Glutamatergic neuron (in vitro differentiated cells): Measurements from ENCODE around the gene SYT6. TPM values are rescaled to one million over a fixed set of nuclear protein-coding genes. Genes with fewer than 3 reads are reported as not detected.

ENCODE experiments used
- DNase-seq: peaks from one replicate; pipeline ENCODE4 v3.0.0; 2022
- H3K27ac Mint-ChIP-seq: one replicate; pipeline ENCODE4 v1.8.0; 2020; ENCODE audit warnings: mild to moderate bottlenecking, mixed read lengths, inconsistent platforms; ENCODE audit not compliant: unreplicated experiment
- H3K27me3 Mint-ChIP-seq: one replicate; pipeline ENCODE4 v1.8.0; 2020; ENCODE audit warnings: mild to moderate bottlenecking, moderate library complexity, mixed read lengths, inconsistent platforms; ENCODE audit not compliant: unreplicated experiment
- H3K36me3 Mint-ChIP-seq: one replicate; pipeline ENCODE4 v1.8.0; 2020; ENCODE audit warnings: mild to moderate bottlenecking, mixed read lengths, inconsistent platforms; ENCODE audit not compliant: unreplicated experiment
- H3K4me1 Mint-ChIP-seq: one replicate; pipeline ENCODE4 v1.8.0; 2020; ENCODE audit warnings: mild to moderate bottlenecking, low read depth, mixed read lengths, inconsistent platforms; ENCODE audit not compliant: unreplicated experiment
- H3K4me3 Mint-ChIP-seq: one replicate; pipeline ENCODE4 v1.8.0; 2020; ENCODE audit warnings: mild to moderate bottlenecking, mixed read lengths, inconsistent platforms; ENCODE audit not compliant: unreplicated experiment
- H3K9me3 Mint-ChIP-seq: one replicate; pipeline ENCODE4 v1.8.0; 2020; ENCODE audit warnings: mild to moderate bottlenecking, moderate library complexity, mixed read lengths, inconsistent platforms; ENCODE audit not compliant: unreplicated experiment
- total RNA-seq: library from RNA; stranded (reverse); fragmentation: NEBNext Ultra II Directional; extraction: Animal tissue kit (Norgen Biotek cat#: 25700); gene quantifications from one replicate; pipeline ENCODE4 v1.2.1, GENCODE V29; 2021; ENCODE audit not compliant: unreplicated experiment
- TF ChIP-seq, protein P1 (sequence below): fragments of 200-600 bp; sonication (generic); IDR thresholded peaks from one replicate; pipeline ENCODE4 v1.5.0; 2021; ENCODE audit not compliant: partially characterized antibody, unreplicated experiment

Gene SYT6
- total RNA-seq, 1 donor from 2014 or later: 11.1 TPM

DNA sequence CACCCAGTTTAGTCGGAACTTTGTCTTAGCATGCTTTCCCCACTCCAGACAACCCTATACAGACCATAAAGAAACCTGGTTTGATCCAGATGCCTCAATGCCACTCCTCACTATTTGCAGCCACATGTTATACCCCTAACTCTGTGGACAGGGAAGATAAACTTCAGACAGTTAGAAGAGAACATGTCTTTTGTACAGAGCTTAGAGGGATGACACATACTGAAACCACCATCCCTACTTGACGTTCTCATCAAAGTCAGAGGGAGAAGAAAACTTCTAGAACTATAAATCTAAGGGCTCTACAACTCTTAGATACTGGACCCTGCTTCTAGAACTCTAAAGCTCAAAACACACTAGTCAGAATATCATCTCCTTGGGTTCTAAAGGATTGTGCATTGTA is 3.7 kb downstream of the SYT6 start:
- Mint-ChIP-seq H3K4me1 (peaks cover 21% of the 10 kb centered on the region), H3K27ac (no peak overlapping the region), H3K9me3 (peaks cover 7% of the 10 kb centered on the region), H3K27me3 (peaks cover 13% of the 10 kb centered on the region), H3K4me3 (no peak overlapping the region), H3K36me3 (no peaks in the 10 kb centered on the region)
- TF ChIP-seq, protein P1, sequence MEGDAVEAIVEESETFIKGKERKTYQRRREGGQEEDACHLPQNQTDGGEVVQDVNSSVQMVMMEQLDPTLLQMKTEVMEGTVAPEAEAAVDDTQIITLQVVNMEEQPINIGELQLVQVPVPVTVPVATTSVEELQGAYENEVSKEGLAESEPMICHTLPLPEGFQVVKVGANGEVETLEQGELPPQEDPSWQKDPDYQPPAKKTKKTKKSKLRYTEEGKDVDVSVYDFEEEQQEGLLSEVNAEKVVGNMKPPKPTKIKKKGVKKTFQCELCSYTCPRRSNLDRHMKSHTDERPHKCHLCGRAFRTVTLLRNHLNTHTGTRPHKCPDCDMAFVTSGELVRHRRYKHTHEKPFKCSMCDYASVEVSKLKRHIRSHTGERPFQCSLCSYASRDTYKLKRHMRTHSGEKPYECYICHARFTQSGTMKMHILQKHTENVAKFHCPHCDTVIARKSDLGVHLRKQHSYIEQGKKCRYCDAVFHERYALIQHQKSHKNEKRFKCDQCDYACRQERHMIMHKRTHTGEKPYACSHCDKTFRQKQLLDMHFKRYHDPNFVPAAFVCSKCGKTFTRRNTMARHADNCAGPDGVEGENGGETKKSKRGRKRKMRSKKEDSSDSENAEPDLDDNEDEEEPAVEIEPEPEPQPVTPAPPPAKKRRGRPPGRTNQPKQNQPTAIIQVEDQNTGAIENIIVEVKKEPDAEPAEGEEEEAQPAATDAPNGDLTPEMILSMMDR: no peak
- DNase-seq: no peak

DNA sequence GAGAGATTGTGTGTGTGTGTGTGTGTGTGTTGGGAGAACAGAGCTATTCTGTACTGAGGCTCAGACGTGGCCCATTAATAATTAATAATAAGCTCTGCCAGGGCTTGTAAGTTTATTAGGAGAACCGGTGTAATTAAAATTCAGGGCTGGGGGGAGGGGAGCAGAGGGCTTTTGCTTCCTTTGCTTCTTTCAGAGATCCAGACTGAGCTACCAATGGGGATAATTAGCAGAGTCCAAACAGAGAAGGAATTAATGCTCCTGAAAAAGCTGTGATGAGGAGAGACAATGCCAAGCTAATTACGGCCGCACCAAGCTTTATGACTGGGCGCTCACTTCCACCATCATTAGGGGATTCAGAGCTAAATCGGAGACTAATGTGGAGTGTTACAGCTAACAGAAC is 4.5 kb downstream of the SYT6 start:
- no peak overlapping the region for H3K27ac Mint-ChIP-seq
- H3K4me1 Mint-ChIP-seq: peaks cover 17% of the 10 kb centered on the region
- TF ChIP-seq, protein P1: no peak
- peaks cover 7% of the 10 kb centered on the region for H3K9me3 Mint-ChIP-seq
- peaks cover 13% of the 10 kb centered on the region for H3K27me3 Mint-ChIP-seq
- H3K4me3 Mint-ChIP-seq: peak overlapping the region; percentile 32
- no peak for DNase-seq
- H3K36me3 Mint-ChIP-seq: no peaks in the 10 kb centered on the region

DNA sequence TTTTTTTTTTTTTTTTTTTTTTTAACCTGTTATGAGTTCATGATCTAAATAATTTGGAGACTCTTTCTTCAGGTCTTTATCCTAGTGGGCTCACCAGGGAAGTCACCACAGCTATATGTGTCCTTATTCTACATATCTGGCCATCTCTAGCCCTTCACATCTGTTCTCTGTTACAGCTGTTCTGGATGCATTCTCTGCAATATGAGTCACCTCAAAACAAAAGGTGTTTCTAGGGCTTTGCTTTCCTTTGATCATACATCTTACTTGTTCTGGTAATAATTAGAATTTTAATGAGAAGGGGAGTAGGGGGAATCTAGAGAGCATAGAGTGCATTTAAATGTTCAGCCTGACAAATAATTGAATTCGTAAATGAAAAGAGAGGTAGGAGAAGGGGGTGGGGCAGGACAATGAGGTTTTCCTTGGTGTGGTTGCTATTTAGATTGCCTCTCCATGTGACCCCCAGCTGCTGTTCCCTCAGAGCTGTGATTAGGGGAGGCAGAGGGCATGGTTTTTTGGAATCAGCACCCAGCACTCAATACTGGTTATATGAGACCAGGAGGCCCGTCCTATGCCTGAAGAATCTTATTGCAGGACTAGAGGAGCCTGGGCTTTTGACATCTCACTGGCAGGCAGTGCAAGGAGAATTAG is 8.0 kb downstream of the SYT6 start:
- Mint-ChIP-seq H3K4me3 (peak overlapping the region; percentile 57), H3K27ac (no peak overlapping the region), H3K4me1 (peaks cover 14% of the 10 kb centered on the region), H3K9me3 (peaks cover 2% of the 10 kb centered on the region), H3K36me3 (no peaks in the 10 kb centered on the region), H3K27me3 (no peaks in the 10 kb centered on the region)
- TF ChIP-seq, protein P1: no peak
- DNase-seq: no peak

DNA sequence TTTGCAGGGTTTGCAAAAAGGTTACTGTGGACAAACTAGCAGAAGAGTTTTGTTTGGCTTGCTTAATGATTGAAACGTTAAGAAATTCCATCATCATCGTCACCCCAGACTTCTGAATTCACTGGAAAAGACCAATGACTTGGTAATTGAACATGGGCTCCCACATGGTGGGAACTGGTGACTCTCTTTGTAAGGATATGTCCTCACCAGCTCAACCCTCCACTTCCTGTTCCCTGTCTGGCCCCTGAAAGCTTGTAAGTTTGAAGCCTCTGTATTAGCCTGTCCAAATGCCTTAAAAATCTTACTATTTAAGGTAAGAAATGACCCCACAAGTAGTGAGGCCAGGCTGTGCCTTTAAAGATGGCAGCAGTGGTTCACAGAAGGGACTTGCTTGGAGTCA is 9.7 kb downstream of the SYT6 start:
- no peak overlapping the region for H3K4me3 Mint-ChIP-seq
- H3K4me1 Mint-ChIP-seq: peaks cover 10% of the 10 kb centered on the region
- DNase-seq: no peak
- TF ChIP-seq, protein P1: no peak
- peaks cover 4% of the 10 kb centered on the region for H3K9me3 Mint-ChIP-seq
- no peak overlapping the region for H3K27ac Mint-ChIP-seq
- H3K27me3 Mint-ChIP-seq: no peaks in the 10 kb centered on the region
- H3K36me3 Mint-ChIP-seq: no peaks in the 10 kb centered on the region

DNA sequence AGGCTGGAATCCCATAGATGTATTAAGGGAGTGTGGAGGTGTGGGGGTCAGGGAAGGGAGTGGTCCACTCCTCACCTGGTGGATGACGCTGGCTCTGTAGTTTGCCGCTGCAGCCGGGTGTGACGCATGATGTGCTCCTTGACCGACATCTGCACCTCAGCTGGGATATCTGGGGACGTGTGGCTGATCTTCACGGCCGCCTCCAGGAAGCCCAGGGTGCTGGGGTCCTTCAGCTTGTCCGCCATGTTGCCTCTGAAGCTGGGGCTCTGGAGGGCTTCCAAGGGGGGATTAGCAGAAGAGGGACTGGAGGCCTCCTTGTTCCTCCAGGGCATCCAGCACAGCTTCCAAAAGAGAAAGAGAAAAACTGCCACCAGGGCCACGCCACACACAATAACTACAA is 14.1 kb downstream of the SYT6 start:
- TF ChIP-seq, protein P1: no peak
- no peak overlapping the region for H3K4me3 Mint-ChIP-seq
- peaks cover 7% of the 10 kb centered on the region for H3K27me3 Mint-ChIP-seq
- H3K36me3 Mint-ChIP-seq: no peaks in the 10 kb centered on the region
- no peak for DNase-seq
- no peak overlapping the region for H3K27ac Mint-ChIP-seq
- H3K4me1 Mint-ChIP-seq: peaks cover 5% of the 10 kb centered on the region
- H3K9me3 Mint-ChIP-seq: peaks cover 3% of the 10 kb centered on the region
